Endothelial cell (in vitro differentiated cells): Measurements from ENCODE around the gene GNB5. TPM values are rescaled to one million over a fixed set of nuclear protein-coding genes. Genes with fewer than 3 reads are reported as not detected.

Experiments
- DNase-seq: peaks from one replicate; pipeline ENCODE4 v3.0.0; 2021; ENCODE audit warnings: low spot score
- H3K27ac Mint-ChIP-seq: one replicate; pipeline ENCODE4 v1.8.0; 2021; ENCODE audit warnings: mixed read lengths, inconsistent platforms; ENCODE audit not compliant: unreplicated experiment
- H3K27me3 Mint-ChIP-seq: one replicate; pipeline ENCODE4 v1.8.0; 2021; ENCODE audit warnings: mild to moderate bottlenecking, moderate library complexity, mixed read lengths, inconsistent platforms; ENCODE audit not compliant: unreplicated experiment
- H3K36me3 Mint-ChIP-seq: one replicate; pipeline ENCODE4 v1.8.0; 2021; ENCODE audit warnings: mild to moderate bottlenecking, low read depth, mixed read lengths, inconsistent platforms; ENCODE audit not compliant: unreplicated experiment
- H3K4me1 Mint-ChIP-seq: one replicate; pipeline ENCODE4 v1.8.0; 2021; ENCODE audit warnings: mild to moderate bottlenecking, mixed read lengths, inconsistent platforms; ENCODE audit not compliant: unreplicated experiment
- H3K4me3 Mint-ChIP-seq: one replicate; pipeline ENCODE4 v1.8.0; 2021; ENCODE audit warnings: mild to moderate bottlenecking, mixed read lengths, inconsistent platforms; ENCODE audit not compliant: unreplicated experiment
- H3K9me3 Mint-ChIP-seq: one replicate; pipeline ENCODE4 v1.8.0; 2021; ENCODE audit warnings: mixed read lengths, inconsistent platforms; ENCODE audit not compliant: unreplicated experiment
- total RNA-seq: library from RNA; stranded (reverse); fragmentation: NEBNext Ultra II Directional; extraction: Animal tissue kit (Norgen Biotek cat#: 25700); gene quantifications from one replicate; pipeline ENCODE4 v1.2.1, GENCODE V29; 2021; ENCODE audit not compliant: unreplicated experiment
- TF ChIP-seq, protein P1 (sequence below): fragments of 200-600 bp; sonication (generic); IDR thresholded peaks from one replicate; pipeline ENCODE4 v1.5.0; 2021; ENCODE audit warnings: antibody characterized with exemption; ENCODE audit not compliant: unreplicated experiment

GNB5 gene
- total RNA-seq, 1 donor from 2014 or later = 11.7 TPM

DNA sequence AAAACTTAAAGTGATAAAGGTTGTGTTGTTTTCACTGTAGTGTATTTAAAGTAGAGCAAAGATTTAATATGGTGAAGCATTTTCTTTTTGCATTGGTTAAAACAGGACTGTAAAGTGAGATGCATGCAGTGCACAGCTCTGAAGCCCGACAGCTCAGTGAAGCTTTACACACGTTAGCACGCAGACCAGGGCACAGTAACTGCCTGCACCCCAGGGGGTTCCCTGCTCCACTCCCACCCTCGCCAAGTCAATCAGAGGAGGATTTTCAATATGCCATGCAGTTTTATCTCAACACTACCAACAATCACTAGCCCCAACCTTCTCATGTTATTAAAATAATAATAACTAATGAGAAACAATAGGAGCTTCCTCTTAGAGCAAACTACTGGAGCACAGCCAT is 50.5 kb downstream of the GNB5 start:
- Mint-ChIP-seq H3K9me3 (no peaks in the 10 kb centered on the region), H3K27me3 (no peaks in the 10 kb centered on the region), H3K4me3 (no peak overlapping the region), H3K27ac (no peak overlapping the region), H3K36me3 (peaks cover 4% of the 10 kb centered on the region), H3K4me1 (no peaks in the 10 kb centered on the region)
- TF ChIP-seq, protein P1, sequence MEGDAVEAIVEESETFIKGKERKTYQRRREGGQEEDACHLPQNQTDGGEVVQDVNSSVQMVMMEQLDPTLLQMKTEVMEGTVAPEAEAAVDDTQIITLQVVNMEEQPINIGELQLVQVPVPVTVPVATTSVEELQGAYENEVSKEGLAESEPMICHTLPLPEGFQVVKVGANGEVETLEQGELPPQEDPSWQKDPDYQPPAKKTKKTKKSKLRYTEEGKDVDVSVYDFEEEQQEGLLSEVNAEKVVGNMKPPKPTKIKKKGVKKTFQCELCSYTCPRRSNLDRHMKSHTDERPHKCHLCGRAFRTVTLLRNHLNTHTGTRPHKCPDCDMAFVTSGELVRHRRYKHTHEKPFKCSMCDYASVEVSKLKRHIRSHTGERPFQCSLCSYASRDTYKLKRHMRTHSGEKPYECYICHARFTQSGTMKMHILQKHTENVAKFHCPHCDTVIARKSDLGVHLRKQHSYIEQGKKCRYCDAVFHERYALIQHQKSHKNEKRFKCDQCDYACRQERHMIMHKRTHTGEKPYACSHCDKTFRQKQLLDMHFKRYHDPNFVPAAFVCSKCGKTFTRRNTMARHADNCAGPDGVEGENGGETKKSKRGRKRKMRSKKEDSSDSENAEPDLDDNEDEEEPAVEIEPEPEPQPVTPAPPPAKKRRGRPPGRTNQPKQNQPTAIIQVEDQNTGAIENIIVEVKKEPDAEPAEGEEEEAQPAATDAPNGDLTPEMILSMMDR = no peak
- no peak for DNase-seq

DNA sequence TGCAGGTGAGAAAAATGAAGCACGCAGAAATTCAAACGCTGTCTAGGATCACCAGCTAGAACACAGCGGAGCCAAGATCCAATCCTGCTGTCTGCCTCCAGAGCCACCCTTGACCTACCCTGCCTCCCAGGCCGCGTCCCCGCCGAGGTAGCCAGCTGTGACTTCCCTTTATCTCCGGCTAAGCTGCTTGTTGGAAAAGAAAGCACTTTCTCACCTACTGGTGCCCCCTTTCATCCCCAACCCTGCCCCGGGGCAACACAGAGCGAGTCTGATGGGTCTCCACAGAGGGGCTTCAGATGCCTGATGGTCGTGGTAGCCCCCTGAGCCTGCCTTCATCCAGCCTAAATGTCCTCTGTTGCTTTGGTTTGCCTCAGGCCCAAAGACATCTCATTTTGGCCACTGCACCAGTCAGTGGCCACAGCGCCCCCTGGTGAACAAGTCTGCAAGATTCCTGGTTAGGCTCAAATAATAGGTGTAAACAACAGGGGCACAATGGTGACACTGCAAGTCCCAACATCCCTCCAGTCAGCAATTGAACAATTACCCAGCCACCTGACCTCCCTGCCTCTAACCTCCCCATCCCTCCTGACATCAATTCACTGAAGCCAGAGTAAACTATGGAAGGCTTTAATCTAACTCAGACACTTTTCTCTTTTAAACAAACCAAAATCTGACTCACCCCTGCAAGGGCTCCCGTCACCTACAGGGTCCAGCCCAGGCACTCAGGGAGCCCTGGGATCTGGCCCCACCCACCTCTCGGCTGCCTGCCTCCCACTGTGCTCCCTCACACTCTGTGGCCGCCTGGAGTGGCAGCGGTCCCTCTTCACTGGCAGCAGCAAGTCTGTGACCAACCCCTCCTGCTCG is 51.4 kb downstream of the GNB5 start:
- H3K27me3 Mint-ChIP-seq = no peaks in the 10 kb centered on the region
- peaks cover 4% of the 10 kb centered on the region for H3K36me3 Mint-ChIP-seq
- H3K9me3 Mint-ChIP-seq = no peaks in the 10 kb centered on the region
- peak overlapping the region; percentile 58 for H3K27ac Mint-ChIP-seq
- peak; percentile 81 for DNase-seq
- TF ChIP-seq, protein P1 = peak; percentile 90
- H3K4me1 Mint-ChIP-seq = no peaks in the 10 kb centered on the region
- H3K4me3 Mint-ChIP-seq = no peak overlapping the region

DNA sequence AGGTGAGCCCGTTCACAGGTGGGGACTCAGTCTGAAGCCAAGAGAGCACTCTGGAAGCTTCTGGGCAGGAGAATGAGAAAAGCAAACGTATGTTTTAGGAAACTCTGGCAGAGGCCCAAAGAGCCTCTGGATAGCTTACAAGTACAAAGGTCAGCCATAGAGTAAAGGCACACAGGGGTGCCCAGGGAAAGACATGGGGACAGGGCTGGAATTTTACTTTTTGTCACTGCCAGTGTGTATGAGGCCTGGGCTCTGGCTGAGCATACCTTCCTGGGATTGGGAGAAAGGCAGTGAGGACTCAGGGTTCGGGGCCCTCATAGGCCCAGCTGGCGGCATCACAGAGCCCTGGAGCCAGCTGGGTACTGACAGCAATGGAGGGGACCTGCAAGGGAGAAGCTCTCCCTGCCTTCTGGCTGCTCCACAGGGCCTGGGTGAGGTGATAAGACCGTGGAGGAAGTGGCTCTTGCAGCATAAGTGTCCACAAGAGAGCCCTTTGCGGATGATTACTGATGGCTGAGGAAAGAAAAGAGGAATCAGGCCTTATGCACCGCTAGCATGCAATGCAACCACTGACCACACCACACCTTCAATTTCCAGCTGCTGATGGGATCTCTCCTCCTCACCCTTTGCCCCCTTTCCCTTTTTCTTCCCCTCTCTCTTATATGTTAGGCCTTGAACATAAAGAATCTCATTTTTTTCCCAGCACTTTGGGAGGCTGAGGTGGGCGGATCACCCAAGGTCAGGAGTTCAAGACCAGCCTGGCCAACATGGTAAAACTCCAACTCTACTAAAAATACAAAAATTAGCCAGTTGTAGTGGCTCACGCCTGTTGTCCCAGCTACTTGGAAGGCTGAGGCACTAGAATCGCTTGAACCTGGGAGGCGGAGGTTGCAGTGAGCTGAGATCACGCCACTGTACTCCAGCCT is 53.5 kb downstream of the GNB5 start:
- TF ChIP-seq, protein P1 = no peak
- H3K4me1 Mint-ChIP-seq = no peaks in the 10 kb centered on the region
- H3K9me3 Mint-ChIP-seq = no peaks in the 10 kb centered on the region
- no peak overlapping the region for H3K27ac Mint-ChIP-seq
- H3K4me3 Mint-ChIP-seq = no peak overlapping the region
- no peaks in the 10 kb centered on the region for H3K27me3 Mint-ChIP-seq
- H3K36me3 Mint-ChIP-seq = peaks cover 4% of the 10 kb centered on the region
- no peak for DNase-seq

DNA sequence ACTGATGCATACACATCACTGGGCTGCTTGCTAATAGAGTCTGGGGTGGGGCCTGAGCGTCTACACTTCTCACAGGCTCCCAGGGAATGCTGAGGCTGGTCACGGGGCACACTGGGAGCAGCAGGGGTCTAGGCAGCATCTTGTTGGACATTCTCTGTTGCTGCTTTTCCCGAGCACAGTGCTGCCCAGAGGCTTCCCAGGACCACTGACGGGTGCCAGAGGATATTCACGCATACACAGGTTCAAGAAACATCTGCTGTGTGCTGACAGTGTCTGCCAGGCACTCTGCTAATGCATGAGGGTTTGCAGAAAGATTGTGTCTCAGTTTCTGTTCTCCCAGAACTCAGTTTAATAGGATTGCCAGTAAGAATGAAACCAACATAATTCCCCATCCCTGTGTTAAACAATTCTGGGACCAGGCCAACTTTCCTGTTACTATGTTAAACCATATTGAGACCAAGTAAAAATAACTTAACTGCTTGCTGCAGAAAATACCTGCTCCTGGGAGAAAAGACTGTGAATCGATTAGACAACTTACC is 54.7 kb downstream of the GNB5 start:
- H3K9me3 Mint-ChIP-seq = no peaks in the 10 kb centered on the region
- DNase-seq = no peak
- TF ChIP-seq, protein P1 = no peak
- no peak overlapping the region for H3K4me3 Mint-ChIP-seq
- no peaks in the 10 kb centered on the region for H3K27me3 Mint-ChIP-seq
- no peak overlapping the region for H3K27ac Mint-ChIP-seq
- peaks cover 4% of the 10 kb centered on the region for H3K36me3 Mint-ChIP-seq
- no peaks in the 10 kb centered on the region for H3K4me1 Mint-ChIP-seq
